ENCODE measurements around the gene BRD3.

The BRD3 gene

DNA sequence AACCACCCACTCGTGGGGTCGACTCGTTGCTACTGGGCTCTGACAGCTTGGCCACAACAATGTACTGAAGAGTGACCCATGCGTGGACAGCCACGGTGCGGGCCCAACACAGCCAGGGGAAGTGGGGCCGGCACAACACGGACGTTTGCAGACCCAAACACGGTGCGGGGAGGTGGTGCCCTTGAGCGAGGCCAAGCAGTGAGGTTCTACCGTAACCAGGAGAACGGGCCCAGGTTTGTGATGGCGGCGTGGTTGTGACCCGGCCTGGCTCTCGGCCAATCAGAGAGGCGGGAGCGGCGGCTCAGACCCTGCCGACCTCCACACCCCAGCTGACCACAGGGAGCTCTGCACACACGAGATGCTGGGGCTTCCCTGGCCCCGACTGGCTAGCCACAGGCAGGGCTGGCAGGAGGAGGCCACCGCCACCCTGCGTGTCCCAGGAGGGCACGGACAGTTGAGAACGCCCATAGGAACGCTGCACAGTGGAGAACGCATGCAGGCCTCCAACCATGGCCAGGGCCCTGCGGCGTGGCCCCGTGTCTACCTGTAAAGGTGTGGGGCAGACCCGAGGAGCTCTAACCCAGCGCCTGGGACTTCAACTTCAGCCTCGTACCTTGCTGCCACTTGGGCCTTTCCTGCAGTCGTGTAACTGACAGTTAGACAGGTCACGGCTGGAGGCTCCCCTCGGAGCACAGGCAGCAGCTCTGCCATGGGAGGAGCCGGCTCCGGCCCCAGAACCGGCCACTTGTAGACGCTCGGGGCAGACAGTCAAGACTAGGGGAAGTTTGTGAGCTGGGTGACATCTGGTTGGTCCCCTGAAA, 13.7 kb downstream of the BRD3 start:
- no peak for DNase-seq

DNA sequence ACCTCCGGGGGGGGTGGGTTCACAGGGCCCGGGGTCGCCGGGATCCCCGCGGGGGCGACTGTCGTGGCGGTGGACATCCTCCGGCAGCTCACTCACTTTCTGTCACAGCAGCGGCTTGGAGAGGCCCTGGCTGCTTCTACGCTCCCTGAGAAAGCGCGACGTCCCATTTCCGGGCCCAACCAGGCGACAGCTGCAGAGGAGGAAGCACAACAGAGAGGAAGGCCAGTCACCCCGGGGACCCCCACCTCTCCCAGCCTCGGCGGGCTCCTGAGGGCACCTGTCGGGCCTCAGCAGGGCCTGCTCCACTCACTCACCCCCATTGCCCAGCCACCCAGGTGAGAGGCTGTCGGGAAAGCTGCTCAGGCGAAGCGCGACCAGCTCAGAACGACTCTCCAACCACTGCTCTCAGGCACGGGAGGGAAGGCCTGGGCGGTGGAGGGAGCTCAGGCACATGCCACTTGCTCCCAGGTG, 14.4 kb downstream of the BRD3 start:
- no peak for DNase-seq

DNA sequence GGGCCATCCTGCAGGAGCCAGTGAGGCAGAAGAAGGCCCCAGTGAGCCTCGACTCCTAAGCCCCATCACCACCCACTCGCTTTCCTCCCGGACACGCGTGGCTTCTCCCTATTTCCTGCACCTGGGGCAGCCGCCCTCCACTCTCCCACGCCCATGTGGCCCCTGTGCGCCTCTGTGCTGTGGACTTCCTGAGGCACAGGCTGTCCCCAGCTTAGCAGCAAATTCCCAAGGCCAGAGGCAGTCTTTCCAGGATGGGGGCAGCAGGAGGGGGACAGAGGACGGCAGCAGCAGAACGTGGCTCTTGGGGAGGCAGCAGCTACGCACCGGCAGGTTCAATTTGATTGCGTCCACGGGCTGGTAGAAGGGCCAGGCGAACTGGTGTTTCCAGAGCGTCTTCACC, 14.9 kb downstream of the BRD3 start:
- DNase-seq = no peak

DNA sequence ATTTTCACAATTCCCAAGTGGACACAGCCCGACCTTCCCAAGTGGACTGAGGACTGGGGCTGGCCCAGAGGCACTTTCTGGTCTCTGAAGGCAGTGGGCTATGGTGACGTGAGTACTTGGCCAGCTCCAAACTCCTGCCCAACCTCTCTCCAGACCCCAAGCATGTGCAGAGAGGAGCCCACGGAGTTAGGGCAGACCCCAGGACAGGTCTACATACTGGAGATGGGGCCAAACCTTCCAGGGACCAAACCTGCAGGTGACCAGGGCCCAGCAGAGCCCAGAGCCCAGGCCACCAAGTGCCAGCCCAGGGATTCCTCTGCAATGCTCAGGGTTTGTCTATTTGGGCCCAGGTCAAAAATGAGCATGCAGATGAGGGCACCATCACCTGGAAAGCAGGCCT, 15.3 kb downstream of the BRD3 start:
- no peak for DNase-seq

DNA sequence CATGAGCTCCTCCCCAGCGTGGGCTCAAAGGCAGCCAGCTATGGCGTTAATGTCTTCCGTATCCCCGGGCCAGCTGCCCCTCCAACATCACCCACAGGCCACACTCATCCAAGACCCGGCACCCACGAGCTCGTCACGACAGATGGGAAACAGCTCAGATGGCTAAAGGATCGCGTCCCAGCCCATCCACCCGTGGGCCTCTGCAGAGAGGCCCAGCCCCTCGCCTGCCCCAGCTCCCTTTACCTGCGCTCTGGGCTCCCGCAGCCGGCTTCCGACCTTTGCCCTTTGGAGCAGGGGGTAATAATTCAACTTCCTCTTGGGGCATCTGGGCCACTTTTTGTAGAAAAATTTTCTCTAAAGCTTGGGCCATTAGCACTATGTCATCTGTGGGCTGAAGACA, 16.5 kb downstream of the BRD3 start:
- no peak for DNase-seq

DNA sequence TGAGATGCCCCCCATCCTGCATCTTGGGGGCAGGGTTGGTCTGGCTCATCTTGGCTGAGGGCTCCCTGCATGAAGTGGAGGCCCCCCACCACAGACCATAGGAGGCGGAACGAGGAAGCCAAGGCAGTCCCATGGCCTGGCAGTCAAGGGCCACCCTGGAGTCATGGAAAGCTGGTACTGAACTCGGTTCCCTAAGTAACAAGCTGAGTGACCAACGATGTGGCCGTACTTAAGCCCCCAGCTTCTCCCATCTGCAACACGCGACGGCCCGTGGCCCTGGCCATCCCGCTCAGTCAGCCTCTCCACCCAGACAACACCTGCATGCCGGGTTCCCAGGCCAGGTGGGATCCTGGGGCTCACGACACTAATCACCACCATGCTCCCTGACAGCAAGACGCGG, 17.1 kb downstream of the BRD3 start:
- DNase-seq = no peak

DNA sequence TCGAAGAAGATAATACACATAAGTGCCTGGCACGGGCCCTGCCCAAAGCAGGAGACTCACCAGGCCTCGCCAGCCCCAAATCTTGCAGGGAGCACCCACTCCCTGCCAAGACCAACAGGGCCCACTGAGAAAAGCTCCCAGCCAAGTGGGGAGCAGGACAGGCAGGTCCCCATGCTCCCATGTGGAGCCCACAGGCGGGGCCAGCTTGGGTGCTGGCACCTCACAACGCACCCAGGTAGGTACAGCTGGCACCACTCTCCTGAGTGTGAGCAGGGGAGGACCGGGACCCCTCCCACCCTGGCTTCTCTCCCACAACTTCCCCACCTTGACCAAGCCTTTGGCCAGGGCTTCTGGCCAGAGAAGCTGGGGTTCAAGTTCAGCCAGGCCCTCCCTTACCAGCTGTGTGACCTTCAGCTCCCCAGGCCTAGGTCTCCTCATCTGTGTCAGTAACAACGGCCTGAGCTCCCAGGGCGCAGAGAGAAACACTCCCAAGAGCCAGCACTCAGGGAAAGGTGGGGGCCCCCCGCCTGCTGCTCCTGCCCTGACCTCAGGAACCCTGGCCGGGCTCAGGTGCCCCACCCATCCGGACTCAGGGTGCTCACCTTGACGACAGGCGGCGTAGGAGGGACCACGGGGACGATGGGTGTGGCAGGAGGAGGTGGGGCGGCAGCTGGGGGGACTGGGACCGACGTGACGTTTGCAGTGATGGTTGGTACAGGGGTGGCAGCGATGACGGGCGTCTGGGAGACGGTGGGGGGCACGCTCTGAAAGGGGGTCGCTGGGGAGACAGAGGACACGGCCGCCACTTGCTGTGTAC, 17.8 kb downstream of the BRD3 start:
- no peak for DNase-seq

DNA sequence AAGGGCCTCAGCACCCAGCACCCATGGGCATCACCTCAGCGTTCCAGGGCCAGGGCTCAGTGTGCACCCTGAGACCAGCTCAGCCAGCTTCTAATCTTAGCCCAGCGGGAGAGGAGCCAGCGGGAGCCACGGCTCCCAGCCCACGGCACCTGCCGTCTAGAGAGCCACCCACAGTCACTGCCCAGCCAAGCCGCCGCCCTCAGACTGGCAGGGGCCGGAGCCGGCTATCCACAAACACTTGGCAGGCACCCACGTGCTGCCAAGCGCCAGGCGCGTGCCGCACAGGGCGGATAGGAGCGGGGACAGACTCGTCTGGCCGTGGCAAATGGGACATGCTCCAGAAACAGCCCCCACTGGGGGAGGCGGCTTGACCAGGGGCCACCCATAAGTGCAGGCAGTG, 18.6 kb downstream of the BRD3 start:
- DNase-seq = no peak

DNA sequence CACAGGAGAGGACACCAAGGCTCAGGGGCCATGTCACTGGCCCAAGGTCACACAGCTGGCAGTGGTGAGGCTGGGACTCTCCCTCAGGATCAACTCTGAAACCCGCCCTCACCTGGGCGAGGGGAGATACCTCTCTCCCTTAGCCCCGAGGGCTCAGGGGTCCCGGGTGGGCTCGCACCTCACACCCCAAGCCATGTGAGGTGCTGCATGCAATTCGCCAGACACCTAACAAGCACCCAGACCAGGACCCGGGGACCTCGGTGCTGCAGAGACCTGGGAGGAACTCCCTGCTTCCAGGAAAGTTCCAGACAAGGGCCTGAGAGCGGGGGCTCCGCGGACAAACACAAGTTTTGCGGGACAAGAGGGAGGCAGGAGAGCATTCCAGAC, 19.3 kb downstream of the BRD3 start:
- DNase-seq = no peak

DNA sequence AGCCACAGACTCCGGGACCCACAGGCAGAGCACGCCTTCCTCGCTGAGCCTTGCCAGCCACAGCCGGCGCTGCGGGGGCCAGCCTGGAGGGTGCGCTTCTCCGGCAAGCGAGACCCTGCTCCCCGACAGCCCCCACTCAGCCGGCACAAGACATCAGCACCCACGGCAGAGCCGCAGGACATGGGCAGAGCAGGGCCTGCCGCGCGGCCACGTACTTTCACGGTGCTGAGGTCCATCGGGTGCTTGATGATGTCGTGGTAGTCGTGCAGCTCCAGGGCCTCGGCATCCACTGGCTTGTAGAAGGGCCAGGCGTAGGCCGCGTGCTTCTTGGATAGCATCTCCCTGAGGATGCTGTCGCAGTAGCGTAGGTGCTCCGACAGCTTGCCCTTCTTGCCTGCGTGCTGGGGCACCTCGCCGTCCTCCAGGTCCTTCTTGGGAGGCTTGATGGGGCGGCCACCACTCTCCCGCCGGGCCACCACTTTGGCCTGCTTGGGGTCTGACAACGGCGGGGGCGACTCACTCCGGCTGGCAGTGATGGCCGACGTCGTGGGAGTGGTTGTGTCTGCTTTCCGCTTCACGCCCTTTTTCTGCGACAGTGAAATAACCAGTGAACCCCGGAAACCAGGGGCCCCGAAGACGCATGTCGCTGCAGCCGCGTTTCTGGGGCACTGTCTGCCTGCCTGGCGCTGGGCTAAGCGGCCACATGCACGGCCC, 19.8 kb downstream of the BRD3 start:
- DNase-seq = no peak

DNA sequence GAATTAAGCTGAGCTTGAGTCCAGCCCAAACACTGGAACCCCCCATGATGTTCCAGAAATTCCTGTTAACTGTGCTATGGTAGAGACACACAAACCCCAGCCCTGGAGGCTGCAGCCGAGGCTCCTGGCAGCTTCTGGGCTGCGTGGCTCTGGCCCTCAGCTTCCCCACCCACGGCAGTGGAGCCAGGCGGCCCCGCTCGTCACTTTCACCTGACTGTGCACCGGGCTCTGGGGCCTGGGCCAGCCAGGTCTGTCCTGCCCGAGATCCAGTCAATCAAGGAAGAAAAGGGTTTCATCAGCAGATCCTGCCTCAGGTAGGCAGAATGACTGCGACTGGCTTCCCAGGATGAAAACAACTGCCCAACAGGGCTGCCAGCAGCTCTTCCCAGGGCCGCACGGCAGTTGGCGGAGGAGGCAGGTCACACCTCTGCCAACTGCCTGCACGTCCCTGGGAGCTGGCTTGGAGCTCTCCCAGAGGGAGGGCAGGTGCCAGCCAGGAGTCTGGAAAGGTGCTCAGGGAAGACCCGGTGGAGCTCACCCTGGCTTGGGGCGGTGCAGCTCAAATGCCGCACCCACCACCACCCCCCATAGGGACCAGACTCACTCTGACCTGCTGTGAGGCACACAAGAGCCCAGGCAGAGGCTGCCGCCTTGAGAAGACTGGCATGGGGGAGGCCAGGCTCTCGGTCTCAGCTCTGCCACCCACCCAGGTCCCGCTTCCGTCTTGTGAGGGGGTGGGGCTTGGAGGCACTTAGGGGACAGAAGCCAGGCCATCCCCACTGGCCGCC, 20.7 kb downstream of the BRD3 start:
- DNase-seq = no peak

DNA sequence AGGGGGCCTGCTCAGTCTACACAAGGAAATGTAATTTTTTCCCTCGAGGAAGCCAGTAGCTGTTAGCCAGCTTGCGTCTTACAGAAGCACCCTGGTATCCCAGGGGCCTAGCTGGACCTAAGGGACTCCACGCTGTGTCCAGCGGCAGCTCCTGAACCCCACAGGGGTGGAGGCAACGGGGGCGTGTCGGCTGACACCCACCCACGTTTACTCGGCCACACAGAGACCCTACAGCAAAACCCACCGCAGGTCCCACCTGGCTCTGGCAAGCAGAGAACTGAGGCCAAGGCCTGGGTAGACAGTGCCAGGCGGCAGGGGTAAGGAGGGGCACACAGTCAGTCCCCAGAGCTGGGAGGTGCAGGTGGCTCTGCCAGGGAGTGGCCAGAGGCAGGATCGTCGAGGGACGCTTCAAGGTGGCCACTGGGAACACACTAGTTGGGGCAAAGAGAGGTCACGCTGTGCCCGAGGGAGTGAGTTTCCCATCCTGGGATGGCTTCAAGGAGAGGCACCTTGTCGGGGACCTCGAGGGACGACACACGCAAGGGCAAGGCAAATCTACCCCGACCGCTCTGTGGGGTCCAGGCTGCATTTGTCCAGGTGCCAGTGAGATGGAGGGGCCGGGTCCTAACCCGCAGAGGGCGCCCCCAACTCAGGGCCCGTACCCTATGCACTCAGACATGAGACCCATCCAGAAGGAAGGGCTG, 21.8 kb downstream of the BRD3 start:
- no peak for DNase-seq

DNA sequence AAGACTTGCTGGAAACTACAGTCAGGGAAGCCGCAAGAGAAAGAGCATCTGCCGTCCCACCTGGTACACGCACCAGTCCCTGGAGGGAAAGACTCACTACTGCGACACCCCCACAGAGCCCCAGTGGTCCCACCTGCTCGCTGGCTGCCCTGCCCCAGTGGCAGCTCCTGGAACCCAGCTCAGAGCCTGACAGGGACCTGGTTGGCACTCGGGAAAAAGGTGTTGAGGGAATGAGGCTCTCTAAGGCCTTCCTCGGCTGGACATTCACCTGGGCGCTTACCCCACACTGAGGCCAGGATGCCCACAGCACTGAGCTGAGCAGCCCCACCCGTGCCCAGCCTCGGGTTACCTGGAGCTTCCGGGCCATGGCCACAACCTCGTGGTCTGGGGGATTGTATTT, 22.9 kb downstream of the BRD3 start:
- no peak for DNase-seq

DNA sequence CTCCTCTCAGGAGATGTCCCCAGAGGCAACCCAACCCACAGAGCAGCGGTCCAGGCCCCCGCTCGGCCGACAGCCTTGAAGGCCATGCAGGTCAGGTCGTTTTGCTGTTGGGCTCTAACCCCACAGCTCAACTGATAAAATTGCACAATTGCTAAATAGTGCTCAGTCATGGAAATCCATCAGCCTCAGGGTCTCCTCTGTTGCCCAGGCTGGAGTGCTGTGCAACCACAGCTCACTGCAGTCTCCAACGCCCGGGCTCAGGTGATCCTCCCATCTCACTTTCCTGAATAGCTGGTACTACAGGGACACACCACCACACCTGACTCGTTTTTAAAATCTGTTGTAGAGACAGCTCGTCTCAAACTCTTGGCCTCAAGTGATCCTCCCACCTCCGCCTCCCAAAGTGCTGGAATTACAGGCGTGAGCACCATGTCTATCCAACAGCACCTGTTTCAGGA, 24.3 kb downstream of the BRD3 start:
- DNase-seq = no peak

DNA sequence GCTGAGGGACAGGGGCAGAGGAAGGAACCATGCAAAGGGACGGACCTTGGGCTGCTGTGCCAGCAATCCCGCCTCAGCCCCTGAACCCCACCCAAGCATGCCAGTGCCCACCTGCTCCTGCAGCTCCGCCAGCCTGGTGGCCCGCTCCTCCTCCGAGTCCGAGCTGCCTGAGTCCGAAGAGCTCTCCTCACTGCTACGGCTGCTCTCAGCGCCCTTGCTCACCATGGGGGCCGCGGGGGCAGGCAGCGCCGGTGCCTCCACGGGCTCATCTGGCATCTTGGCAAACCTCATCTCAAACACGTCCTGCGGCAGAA, 26.2 kb downstream of the BRD3 start:
- DNase-seq = no peak

DNA sequence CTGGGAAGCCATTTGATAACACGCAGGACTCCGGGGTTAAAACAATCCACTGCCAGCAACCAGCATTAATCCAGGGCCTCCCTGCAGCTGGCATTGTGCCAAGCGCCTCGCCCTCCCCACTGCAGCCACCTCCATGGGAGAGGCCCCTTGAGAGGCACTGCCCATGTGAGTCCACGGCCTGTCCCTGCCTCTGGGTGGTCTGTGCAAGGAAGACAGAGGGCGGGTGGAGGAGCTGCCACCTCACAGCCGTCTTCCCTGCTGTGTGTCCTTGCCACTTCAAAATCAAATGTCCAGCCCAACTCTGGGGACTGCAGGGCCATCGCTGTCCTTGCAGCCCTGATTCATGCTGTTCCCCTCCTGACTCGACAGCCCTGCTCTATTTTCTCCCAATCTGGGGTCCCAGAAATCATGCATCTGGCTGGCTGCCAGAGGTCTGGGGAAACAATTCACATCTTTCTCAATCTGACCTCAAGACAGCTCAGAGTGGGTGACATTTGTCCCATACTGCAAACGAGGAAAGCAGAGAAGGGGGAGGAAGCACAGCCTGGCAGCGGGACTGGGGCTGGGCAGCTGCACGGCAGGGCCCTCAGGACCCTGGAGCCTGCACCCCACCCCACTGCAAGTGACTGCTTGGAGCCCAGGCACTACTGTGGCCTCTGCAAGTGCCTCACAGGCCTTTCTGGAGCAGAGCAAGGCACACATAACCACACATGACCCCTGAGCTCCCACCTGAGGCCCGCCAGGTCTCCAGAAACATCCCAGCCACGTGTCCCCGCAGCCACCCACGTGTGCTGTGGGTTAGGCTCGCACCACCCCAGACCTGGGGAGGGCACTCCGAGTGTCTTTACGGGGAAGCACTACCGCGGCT, 26.8 kb downstream of the BRD3 start:
- no peak for DNase-seq

DNA sequence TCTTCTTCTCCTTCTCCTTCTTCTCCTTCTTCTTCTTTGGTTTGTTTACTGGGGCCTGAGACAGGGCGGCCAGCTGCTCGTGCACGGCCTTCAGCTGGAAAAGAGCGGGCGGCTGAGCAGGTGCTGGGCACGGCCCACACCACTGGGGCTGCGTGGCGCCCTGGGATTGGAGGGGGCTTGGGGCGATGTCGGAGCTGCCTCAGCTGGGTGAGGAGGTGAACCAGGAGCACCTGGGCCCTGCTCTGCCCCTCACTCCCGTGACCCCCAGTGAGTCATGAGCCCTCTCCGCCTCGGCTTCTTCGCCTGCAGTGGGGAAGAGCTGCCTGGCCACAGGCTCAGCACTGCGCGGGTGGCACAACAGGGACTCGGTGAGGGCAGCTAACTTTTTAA, 27.7 kb downstream of the BRD3 start:
- DNase-seq = no peak

DNA sequence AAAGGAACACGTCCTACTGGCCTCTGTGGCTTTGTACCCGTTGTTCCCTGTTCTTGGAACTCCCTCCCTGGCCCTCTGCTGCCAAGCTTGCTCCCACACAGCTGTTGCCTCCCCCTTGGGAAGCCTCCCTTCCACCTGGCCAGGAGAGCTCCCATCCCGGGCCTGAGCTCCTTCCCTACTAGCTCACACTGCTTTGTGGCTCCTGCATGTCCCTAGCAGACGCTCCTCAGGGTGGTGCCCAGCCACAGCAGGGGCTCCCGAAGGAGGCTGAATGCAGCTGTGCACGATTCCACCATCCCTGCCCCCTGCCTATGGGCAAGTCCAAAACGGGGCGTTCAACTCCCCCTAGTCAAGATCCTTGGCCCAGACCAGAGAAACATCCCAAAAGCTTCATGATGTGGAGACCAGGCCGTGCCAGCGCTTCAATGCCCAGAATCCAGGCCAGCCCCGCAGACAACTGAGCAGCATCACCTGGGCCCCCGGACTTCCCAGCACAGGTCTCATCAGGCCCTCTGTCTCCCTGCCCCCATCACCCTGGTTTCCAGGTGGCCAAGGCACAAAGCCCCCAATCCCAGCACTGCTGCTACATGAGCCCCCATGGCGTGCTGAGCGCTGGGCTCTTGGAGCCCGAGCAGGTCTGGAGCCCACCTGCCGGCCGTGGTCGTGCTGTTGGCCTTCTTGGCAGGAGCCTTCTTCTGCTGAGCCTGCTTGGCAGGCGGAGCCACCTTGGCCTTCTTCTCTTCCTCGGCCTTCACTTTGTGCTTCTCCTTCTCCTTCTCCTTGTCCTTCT, 28.2 kb downstream of the BRD3 start:
- DNase-seq = no peak

DNA sequence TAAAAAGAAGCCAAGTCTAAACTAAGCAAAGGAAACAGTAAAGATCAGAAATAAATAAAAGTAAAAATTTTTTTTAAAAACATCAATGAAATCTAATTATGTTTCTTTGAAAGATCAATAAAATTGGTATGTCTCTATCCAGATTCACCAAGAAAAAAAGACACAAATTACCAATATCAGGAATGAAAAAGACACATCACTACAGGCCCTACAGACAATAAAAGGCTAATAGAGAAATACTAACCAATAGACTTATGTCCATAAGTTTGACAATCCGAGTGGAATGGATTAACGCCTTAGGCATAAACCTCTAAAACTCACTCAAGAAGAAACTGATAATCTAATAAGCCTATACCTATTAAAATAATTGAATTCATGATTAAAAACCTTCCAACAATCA, 30.2 kb downstream of the BRD3 start:
- DNase-seq = no peak

DNA sequence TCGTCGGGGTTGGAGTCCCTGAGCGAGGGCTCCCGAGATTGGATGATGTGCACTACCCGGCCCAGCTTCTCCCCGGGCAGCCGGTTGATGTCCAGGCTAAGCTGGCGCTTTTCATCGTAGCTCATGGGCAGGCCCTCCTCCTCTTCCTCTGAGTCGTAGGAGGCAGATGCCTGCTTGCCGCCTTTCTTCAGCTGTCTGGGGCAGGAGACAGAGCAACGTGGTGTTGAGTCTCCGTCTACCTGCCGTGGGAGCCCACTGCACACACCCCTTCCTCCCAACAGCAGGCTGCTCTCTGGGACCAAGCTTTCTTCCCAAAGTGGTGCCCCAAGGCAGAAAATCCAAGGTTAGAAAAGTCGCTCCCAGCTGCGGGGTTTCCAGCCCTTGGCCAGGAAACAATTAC, 31.7 kb downstream of the BRD3 start:
- DNase-seq = no peak
